WI38 (cell line): ENCODE data around the gene RBMS2.
A peak's percentile ranks its signal among the peaks of the same experiment; 100 is the strongest.

Experiments
- H3K4me3 ChIP-seq: 2 replicates; pipeline ENCODE4 v1.5.1; 2011; ENCODE audit warnings: low read depth, mild to moderate bottlenecking, control low read depth, low read length
- TF ChIP-seq, protein P1 (sequence below): IDR thresholded peaks from 2 replicates; pipeline ENCODE4 v1.5.1; 2012; ENCODE audit warnings: low read depth, mild to moderate bottlenecking, control low read depth, low read length

The RBMS2 gene

GRCh38 chr12:56528846-56529245 is 7.2 kb downstream of the RBMS2 start:
- no peak overlapping the region for H3K4me3 ChIP-seq
- TF ChIP-seq, protein P1, sequence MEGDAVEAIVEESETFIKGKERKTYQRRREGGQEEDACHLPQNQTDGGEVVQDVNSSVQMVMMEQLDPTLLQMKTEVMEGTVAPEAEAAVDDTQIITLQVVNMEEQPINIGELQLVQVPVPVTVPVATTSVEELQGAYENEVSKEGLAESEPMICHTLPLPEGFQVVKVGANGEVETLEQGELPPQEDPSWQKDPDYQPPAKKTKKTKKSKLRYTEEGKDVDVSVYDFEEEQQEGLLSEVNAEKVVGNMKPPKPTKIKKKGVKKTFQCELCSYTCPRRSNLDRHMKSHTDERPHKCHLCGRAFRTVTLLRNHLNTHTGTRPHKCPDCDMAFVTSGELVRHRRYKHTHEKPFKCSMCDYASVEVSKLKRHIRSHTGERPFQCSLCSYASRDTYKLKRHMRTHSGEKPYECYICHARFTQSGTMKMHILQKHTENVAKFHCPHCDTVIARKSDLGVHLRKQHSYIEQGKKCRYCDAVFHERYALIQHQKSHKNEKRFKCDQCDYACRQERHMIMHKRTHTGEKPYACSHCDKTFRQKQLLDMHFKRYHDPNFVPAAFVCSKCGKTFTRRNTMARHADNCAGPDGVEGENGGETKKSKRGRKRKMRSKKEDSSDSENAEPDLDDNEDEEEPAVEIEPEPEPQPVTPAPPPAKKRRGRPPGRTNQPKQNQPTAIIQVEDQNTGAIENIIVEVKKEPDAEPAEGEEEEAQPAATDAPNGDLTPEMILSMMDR = no peak

- no peak overlapping the region for H3K4me3 ChIP-seq
- TF ChIP-seq, protein P1 = no peak
Observed at GRCh38 chr12:56529656-56530055, 8.0 kb downstream of the RBMS2 start.

GRCh38 chr12:56530390-56531055 is 8.9 kb downstream of the RBMS2 start:
- TF ChIP-seq, protein P1 = no peak
- peak overlapping the region; percentile 39 for H3K4me3 ChIP-seq

GRCh38 chr12:56537546-56537945 is 15.9 kb downstream of the RBMS2 start:
- TF ChIP-seq, protein P1 = no peak
- H3K4me3 ChIP-seq = no peak overlapping the region

GRCh38 chr12:56541631-56542030 is 20.0 kb downstream of the RBMS2 start:
- TF ChIP-seq, protein P1 = no peak
- no peak overlapping the region for H3K4me3 ChIP-seq

DNA sequence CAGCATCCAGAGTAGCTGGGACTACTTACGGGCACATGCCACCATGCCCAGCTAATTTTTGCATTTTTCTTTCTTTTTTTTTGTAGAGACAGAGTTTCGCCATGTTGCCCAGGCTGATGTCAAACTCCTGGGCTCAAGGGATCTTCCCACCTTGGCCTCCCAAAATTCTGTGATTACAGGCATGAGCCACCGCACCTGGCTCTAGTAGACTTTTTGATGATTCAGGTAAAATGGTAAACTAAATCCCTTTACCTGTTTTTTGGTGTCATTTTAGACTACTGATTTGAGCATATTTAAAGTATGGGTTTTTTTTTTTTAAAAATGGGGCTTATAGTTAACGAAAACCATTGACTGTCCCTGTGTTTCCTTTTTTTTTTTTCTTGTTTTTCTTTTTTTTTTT is 20.5 kb downstream of the RBMS2 start:
- no peak overlapping the region for H3K4me3 ChIP-seq
- TF ChIP-seq, protein P1 = no peak

- TF ChIP-seq, protein P1 = no peak
- no peak overlapping the region for H3K4me3 ChIP-seq
Observed at GRCh38 chr12:56545023-56545604, 23.5 kb downstream of the RBMS2 start.
